Endothelial cell of umbilical vein (primary cell): Measurements from ENCODE around the gene PMIS2.
A peak's percentile ranks its signal among the peaks of the same experiment; 100 is the strongest.

ENCODE experiments used
- EZH2 ChIP-seq: IDR thresholded peaks from 2 replicates; pipeline ENCODE4 v1.6.1; 2012; ENCODE audit warnings: borderline replicate concordance, low read depth, mild to moderate bottlenecking, moderate library complexity, low read length, inconsistent platforms; ENCODE audit not compliant: severe bottlenecking
- FOS ChIP-seq: IDR thresholded peaks from 2 replicates; pipeline ENCODE4 v1.6.1; 2011; ENCODE audit warnings: mild to moderate bottlenecking, low read length, moderate library complexity, borderline replicate concordance; ENCODE audit not compliant: insufficient read depth
- JUN ChIP-seq: IDR thresholded peaks from 2 replicates; pipeline ENCODE4 v1.6.1; 2011; ENCODE audit warnings: borderline replicate concordance, low read depth; ENCODE audit not compliant: insufficient read length, insufficient read depth
- MAX ChIP-seq: IDR thresholded peaks from 2 replicates; pipeline ENCODE4 v1.6.1; 2011; ENCODE audit not compliant: insufficient read depth, insufficient read length
- MYC ChIP-seq: IDR thresholded peaks from one replicate; pipeline ENCODE4 v1.6.1; 2011; ENCODE audit warnings: mild to moderate bottlenecking, low read depth, low read length
- POLR2A ChIP-seq: IDR thresholded peaks from 2 replicates; pipeline ENCODE4 v1.6.1; 2012; ENCODE audit warnings: low read depth, mild to moderate bottlenecking, control low read depth, low read length
- POLR2AphosphoS5 ChIP-seq: IDR thresholded peaks from 2 replicates; pipeline ENCODE4 v1.6.1; 2012; ENCODE audit warnings: low read depth, mild to moderate bottlenecking, control low read depth, low read length, moderate library complexity; ENCODE audit not compliant: insufficient read depth
- TF ChIP-seq, protein P1 (sequence below), 2 donors: IDR thresholded peaks; 1 replicate in 1 of 2; 2 replicates in 1 of 2; pipeline ENCODE4 v1.5.1; 2011; ENCODE audit warnings: low read length in 2 of 2, mild to moderate bottlenecking in 2 of 2, moderate library complexity in 2 of 2, control low read depth in 1 of 2, inconsistent platforms in 1 of 2, low read depth in 1 of 2; ENCODE audit not compliant: insufficient read depth in 1 of 2; ENCODE audit errors: extremely low read depth in 1 of 2

GRCh38 chr19:35612559-35613321 lies 26.8 kb downstream of the PMIS2 start, which contains the start of gene HAUS5:
- TF ChIP-seq POLR2A (peak; percentile 65), EZH2 (no peak), FOS (no peak), MAX (peak; percentile 39), POLR2AphosphoS5 (no peak), MYC (no peak), JUN (peak; percentile 90)
- TF ChIP-seq, protein P1, sequence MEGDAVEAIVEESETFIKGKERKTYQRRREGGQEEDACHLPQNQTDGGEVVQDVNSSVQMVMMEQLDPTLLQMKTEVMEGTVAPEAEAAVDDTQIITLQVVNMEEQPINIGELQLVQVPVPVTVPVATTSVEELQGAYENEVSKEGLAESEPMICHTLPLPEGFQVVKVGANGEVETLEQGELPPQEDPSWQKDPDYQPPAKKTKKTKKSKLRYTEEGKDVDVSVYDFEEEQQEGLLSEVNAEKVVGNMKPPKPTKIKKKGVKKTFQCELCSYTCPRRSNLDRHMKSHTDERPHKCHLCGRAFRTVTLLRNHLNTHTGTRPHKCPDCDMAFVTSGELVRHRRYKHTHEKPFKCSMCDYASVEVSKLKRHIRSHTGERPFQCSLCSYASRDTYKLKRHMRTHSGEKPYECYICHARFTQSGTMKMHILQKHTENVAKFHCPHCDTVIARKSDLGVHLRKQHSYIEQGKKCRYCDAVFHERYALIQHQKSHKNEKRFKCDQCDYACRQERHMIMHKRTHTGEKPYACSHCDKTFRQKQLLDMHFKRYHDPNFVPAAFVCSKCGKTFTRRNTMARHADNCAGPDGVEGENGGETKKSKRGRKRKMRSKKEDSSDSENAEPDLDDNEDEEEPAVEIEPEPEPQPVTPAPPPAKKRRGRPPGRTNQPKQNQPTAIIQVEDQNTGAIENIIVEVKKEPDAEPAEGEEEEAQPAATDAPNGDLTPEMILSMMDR (IDR thresholded peaks at IDR 0.05; ENCODE audit: extremely low read depth in 1 of 2, insufficient read depth in 1 of 2, low read depth in 1 of 2, low read length in 2 of 2): no peak
